HG02610 (cell line): Measurements from ENCODE around the gene ACLY.
A peak's percentile ranks its signal among the peaks of the same experiment; 100 is the strongest.

Experiments
- ATAC-seq: cut with Tn5 transposase; IDR thresholded peaks from one replicate; pipeline ENCODE4 v1.9.1; 2021; ENCODE audit warnings: mild to moderate bottlenecking, moderate library complexity; ENCODE audit not compliant: unreplicated experiment

The ACLY gene

GRCh38 chr17:41918314-41919164 is at the start of gene ACLY:
Gene ACLY (minus strand): TSS chr17:41918951. CDS start chr17:41913873, 5,078 bp downstream.
- peak; percentile 91 for ATAC-seq

GRCh38 chr17:41967921-41968578 is 49.3 kb upstream of the ACLY start:
- no peak for ATAC-seq

GRCh38 chr17:41967141-41967920 is 48.6 kb upstream of the ACLY start:
- no peak for ATAC-seq

GRCh38 chr17:41966463-41967140 is 47.9 kb upstream of the ACLY start, which contains the start of gene CNP:
Gene CNP (plus strand): TSS chr17:41966795. CDS start chr17:41966885, 90 bp downstream.
- peak; percentile 57 for ATAC-seq

GRCh38 chr17:41965694-41966462 is 47.1 kb upstream of the ACLY start:
- ATAC-seq = peak; percentile 53

- no peak for ATAC-seq
Observed at GRCh38 chr17:41962768-41963434, 44.1 kb upstream of the ACLY start.

GRCh38 chr17:41962111-41962510 is 43.4 kb upstream of the ACLY start:
- ATAC-seq = no peak

GRCh38 chr17:41959336-41960095 is 40.8 kb upstream of the ACLY start:
- no peak for ATAC-seq

GRCh38 chr17:41959030-41959335 is 40.2 kb upstream of the ACLY start:
- ATAC-seq = no peak

GRCh38 chr17:41957869-41958439 is 39.2 kb upstream of the ACLY start:
- no peak for ATAC-seq

GRCh38 chr17:41957031-41957868 is 38.5 kb upstream of the ACLY start:
- no peak for ATAC-seq

GRCh38 chr17:41956522-41956921 is 37.8 kb upstream of the ACLY start:
- no peak for ATAC-seq

- no peak for ATAC-seq
Observed at GRCh38 chr17:41948762-41949460, 30.2 kb upstream of the ACLY start.

- no peak for ATAC-seq
Observed at GRCh38 chr17:41944943-41945342, 26.2 kb upstream of the ACLY start.

GRCh38 chr17:41943492-41943891 is 24.7 kb upstream of the ACLY start:
- ATAC-seq = no peak

GRCh38 chr17:41942626-41943373 is 24.0 kb upstream of the ACLY start:
- ATAC-seq = no peak
